GM19023 (cell line): Measurements from ENCODE around the gene PNLIPRP1.

Experiments used
- ATAC-seq: cut with Tn5 transposase; IDR thresholded peaks from one replicate; pipeline ENCODE4 v1.9.1; 2021; ENCODE audit warnings: mild to moderate bottlenecking, moderate library complexity; ENCODE audit not compliant: unreplicated experiment

Gene PNLIPRP1

GRCh38 chr10:116598329-116598728 lies 7.6 kb downstream of the PNLIPRP1 start:
- no peak for ATAC-seq

- no peak for ATAC-seq
These were observed 9.2 kb downstream of the PNLIPRP1 start for GRCh38 chr10:116599991-116600390.

- ATAC-seq: no peak
These were observed 12.1 kb downstream of the PNLIPRP1 start for GRCh38 chr10:116602648-116603400.

- ATAC-seq: no peak
These were observed 15.3 kb downstream of the PNLIPRP1 start for GRCh38 chr10:116606061-116606483.

GRCh38 chr10:116607336-116607735 lies 16.6 kb downstream of the PNLIPRP1 start:
- no peak for ATAC-seq

GRCh38 chr10:116608686-116609594 lies 18.2 kb downstream of the PNLIPRP1 start:
- no peak for ATAC-seq

- ATAC-seq: no peak
These were observed 19.8 kb downstream of the PNLIPRP1 start for GRCh38 chr10:116610443-116611152.

- no peak for ATAC-seq
These were observed 20.4 kb downstream of the PNLIPRP1 start for GRCh38 chr10:116611153-116611545.

GRCh38 chr10:116612107-116612769 lies 21.5 kb downstream of the PNLIPRP1 start:
- ATAC-seq: no peak

- ATAC-seq: no peak
These were observed 22.7 kb downstream of the PNLIPRP1 start for GRCh38 chr10:116613471-116613870.

GRCh38 chr10:116614796-116615195 lies 24.0 kb downstream of the PNLIPRP1 start:
- ATAC-seq: no peak

- no peak for ATAC-seq
These were observed 24.5 kb downstream of the PNLIPRP1 start for GRCh38 chr10:116615199-116615776.

GRCh38 chr10:116620423-116621400 lies 30.0 kb downstream of the PNLIPRP1 start, which contains the start of gene PNLIPRP2:
TSS of gene PNLIPRP2 (plus strand) at chr10:116620953.
- no peak for ATAC-seq

GRCh38 chr10:116621476-116621875 lies 30.7 kb downstream of the PNLIPRP1 start:
- ATAC-seq: no peak

- no peak for ATAC-seq
These were observed 31.3 kb downstream of the PNLIPRP1 start for GRCh38 chr10:116621934-116622655.

GRCh38 chr10:116625845-116626244 lies 35.1 kb downstream of the PNLIPRP1 start:
- ATAC-seq: no peak

- ATAC-seq: no peak
These were observed 36.1 kb downstream of the PNLIPRP1 start for GRCh38 chr10:116626815-116627214.

- ATAC-seq: no peak
These were observed 36.7 kb downstream of the PNLIPRP1 start for GRCh38 chr10:116627386-116627933.
